ENCODE measurements around the gene P4HTM. TPM values are rescaled to one million over a fixed set of nuclear protein-coding genes. Genes with fewer than 3 reads are reported as not detected.

The P4HTM gene
- total RNA-seq, 2 experiments from 2014 or later, result 35.2 to 39.6 TPM

DNA sequence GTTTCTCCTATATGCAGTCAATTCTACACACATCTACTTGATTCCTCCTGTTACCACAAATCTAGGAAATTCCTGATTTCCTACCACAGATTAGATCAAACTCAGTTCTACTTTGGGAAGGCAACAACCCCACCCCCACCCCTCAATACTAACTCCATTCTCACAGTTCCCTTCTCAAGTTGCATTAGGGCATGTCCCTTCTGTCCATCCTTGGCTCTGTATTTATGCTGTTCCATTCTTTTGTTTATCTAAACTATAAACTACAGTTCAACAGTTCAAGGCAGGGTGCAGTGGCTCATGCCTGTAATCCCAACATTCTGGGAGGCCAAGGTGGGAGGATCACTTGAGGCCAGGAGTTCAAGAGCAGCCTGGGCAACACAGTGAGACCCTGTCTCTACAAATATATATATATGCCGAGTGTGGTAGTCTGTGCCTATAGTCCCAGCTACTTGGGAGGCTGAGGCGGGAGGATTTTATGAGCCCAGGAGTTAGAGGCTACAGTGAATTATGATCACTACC is 64.4 kb downstream of the P4HTM start:
- H3K4me1 Mint-ChIP-seq (ENCODE audit: low read depth), result no peaks in the 10 kb centered on the region
- POLR2A ChIA-PET, result no interaction called here
- no peak overlapping the region for H3K27ac Mint-ChIP-seq
- no peak for ATAC-seq
- CTCF ChIA-PET, result interaction anchor here (1.0 to 1.4 kb wide), 2 partner anchors 40 to 65 kb away, joined by 3 read pairs; no protein-coding TSS in a partner anchor
- H3K36me3 Mint-ChIP-seq (ENCODE audit: low read depth), result peaks cover 58% of the 10 kb centered on the region
- H3K9me3 Mint-ChIP-seq (ENCODE audit: insufficient read depth), result no peaks in the 10 kb centered on the region
- no peak for DNase-seq
- no peaks in the 10 kb centered on the region for H3K27me3 Mint-ChIP-seq (ENCODE audit: low read depth)
- no peak overlapping the region for H3K4me3 Mint-ChIP-seq

Small RNA genes lying within 50 kb of the gene (microRNA-seq; reads per million reads assigned to microRNA genes)
- gene MIR191 (21,496 reads per million, percentile 96 among the genes with 10 or more reads in this experiment), gene MIR425 (5,980 reads per million, percentile 93 among the genes with 10 or more reads in this experiment)

Other genes with a start within 250 kb of the P4HTM start
- gene PRKAR2A, start 142.4 kb upstream of the P4HTM start, total RNA-seq, result 10 to 100 TPM; 35.9 to 40.2 TPM
- gene SLC25A20, start 91.4 kb upstream of the P4HTM start, total RNA-seq, result 10 to 100 TPM; 29.9 to 33.1 TPM
- gene ARIH2, start 71.4 kb upstream of the P4HTM start, total RNA-seq, result 100 to 1,000 TPM; 102 to 112 TPM
- 100 to 1,000 TPM; 134 to 140 TPM for gene WDR6, start 17.1 kb downstream of the P4HTM start, total RNA-seq
- 10 to 100 TPM; 24.7 to 25.4 TPM for gene DALRD3, start 28.3 kb downstream of the P4HTM start, total RNA-seq
- 10 to 100 TPM; 92.1 to 93.7 TPM for gene NDUFAF3, start 31.9 kb downstream of the P4HTM start, total RNA-seq
- gene IMPDH2, start 39.2 kb downstream of the P4HTM start, total RNA-seq, result 100 to 1,000 TPM; 227 to 229 TPM
- gene QRICH1, start 103.8 kb downstream of the P4HTM start, total RNA-seq, result 100 to 1,000 TPM; 130 to 131 TPM
- gene QARS1, start 114.5 kb downstream of the P4HTM start, total RNA-seq, result 100 to 1,000 TPM; 250 to 294 TPM
- 10 to 100 TPM; 58.0 to 60.4 TPM for gene USP19, start 130.6 kb downstream of the P4HTM start, total RNA-seq
- under 1 TPM in 1 of 2 experiments, not detected in 1; 0.29 TPM for gene LAMB2, start 142.8 kb downstream of the P4HTM start, total RNA-seq
- 10 to 100 TPM; 21.8 to 22.7 TPM for gene CCDC71, start 176.1 kb downstream of the P4HTM start, total RNA-seq
- gene KLHDC8B, start 181.4 kb downstream of the P4HTM start, total RNA-seq, result 1 to 10 TPM in 1 of 2 experiments, under 1 TPM in 1; 0.81 to 1.2 TPM